A673 (cell line): ENCODE data around the gene BANK1. TPM values are rescaled to one million over a fixed set of nuclear protein-coding genes. Genes with fewer than 3 reads are reported as not detected.
A peak's percentile ranks its signal among the peaks of the same experiment; 100 is the strongest.

Source experiments
- BruUV-seq: library from RNA; stranded (reverse); fragments of 400-500 nt; replicated peaks from 2 replicates; lab custom pipeline; 2021; lab: Mats Ljungman, UMichigan
- CTCF ChIA-PET: fragments of 300-600 bp; sonication (Branson Sonifier 250); formaldehyde crosslinking; loops from one replicate; lab custom pipeline; 2022; ENCODE audit warnings: antibody characterized with exemption; lab: Charles Lee
- POLR2A ChIA-PET: fragments of 300-600 bp; sonication (Branson Sonifier 250); formaldehyde crosslinking; loops from one replicate; lab custom pipeline; 2022; ENCODE audit warnings: antibody characterized with exemption; ENCODE audit not compliant: low non-redundant PET; lab: Charles Lee
- DNase-seq: peaks from one replicate; pipeline ENCODE4 v3.0.0-alpha.2; 2015; ENCODE audit warnings: low spot score
- H3K27ac ChIP-seq: fragments of 200-600 bp; sonication (generic); 2 replicates; pipeline ENCODE4 v1.5.1; 2016; ENCODE audit warnings: mixed run types, low read depth, mild to moderate bottlenecking, mixed read lengths, antibody characterized with exemption, low read length; ENCODE audit not compliant: poor library complexity, severe bottlenecking
- H3K27me3 ChIP-seq: fragments of 200-600 bp; sonication (generic); replicated peaks from 2 replicates; pipeline ENCODE4 v1.6.1; 2017; ENCODE audit warnings: mixed run types, low read depth, mild to moderate bottlenecking, mixed read lengths, antibody characterized with exemption, low read length; ENCODE audit not compliant: insufficient read depth, poor library complexity
- H3K36me3 ChIP-seq: fragments of 200-600 bp; sonication (generic); 2 replicates; pipeline ENCODE4 v1.6.1; 2016; ENCODE audit warnings: mixed run types, mild to moderate bottlenecking, mixed read lengths, antibody characterized with exemption, low read length; ENCODE audit not compliant: insufficient read depth, poor library complexity, severe bottlenecking
- H3K4me1 ChIP-seq: fragments of 200-600 bp; sonication (generic); 2 replicates; pipeline ENCODE4 v1.6.1; 2017; ENCODE audit warnings: mixed run types, mild to moderate bottlenecking, mixed read lengths, antibody characterized with exemption, low read length; ENCODE audit not compliant: insufficient read depth, poor library complexity, severe bottlenecking
- H3K4me3 ChIP-seq: fragments of 200-600 bp; sonication (generic); 2 replicates; pipeline ENCODE4 v1.5.1; 2016; ENCODE audit warnings: low read depth, mixed run types, mild to moderate bottlenecking, mixed read lengths, low read length; ENCODE audit not compliant: poor library complexity, severe bottlenecking
- H3K9me3 ChIP-seq: fragments of 200-600 bp; sonication (generic); 2 replicates; pipeline ENCODE4 v1.6.1; 2016; ENCODE audit warnings: mixed run types, low read depth, mild to moderate bottlenecking, mixed read lengths, antibody characterized with exemption, low read length; ENCODE audit not compliant: poor library complexity, severe bottlenecking
- EZH2 ChIP-seq: fragments of 200-600 bp; sonication (generic); IDR thresholded peaks from 2 replicates; pipeline ENCODE4 v1.6.1; 2017; ENCODE audit warnings: borderline replicate concordance, low read depth, mild to moderate bottlenecking, mixed read lengths, antibody characterized with exemption, low read length; ENCODE audit not compliant: poor library complexity, severe bottlenecking
- intact Hi-C: fragments of 100-400 bp; cut with micrococcal nuclease; formaldehyde crosslinking; loops from one replicate; pipeline ENCODE4 v1.10.0; 2022; ENCODE audit not compliant: unreplicated experiment
- total RNA-seq: library from RNA; stranded (reverse); gene quantifications from 2 replicates; pipeline ENCODE4 v1.2.3, GENCODE V29; 2021
- TF ChIP-seq, protein P1 (sequence below): fragments of 300-800, 200-600 bp; sonication (generic); conservative IDR thresholded peaks from 2 replicates; pipeline ENCODE4 v1.5.1; 2017; ENCODE audit warnings: low read depth, mild to moderate bottlenecking, antibody characterized with exemption, low read length, moderate library complexity, mixed read lengths

The BANK1 gene
- total RNA-seq, 1 experiment from 2014 or later = not detected

DNA sequence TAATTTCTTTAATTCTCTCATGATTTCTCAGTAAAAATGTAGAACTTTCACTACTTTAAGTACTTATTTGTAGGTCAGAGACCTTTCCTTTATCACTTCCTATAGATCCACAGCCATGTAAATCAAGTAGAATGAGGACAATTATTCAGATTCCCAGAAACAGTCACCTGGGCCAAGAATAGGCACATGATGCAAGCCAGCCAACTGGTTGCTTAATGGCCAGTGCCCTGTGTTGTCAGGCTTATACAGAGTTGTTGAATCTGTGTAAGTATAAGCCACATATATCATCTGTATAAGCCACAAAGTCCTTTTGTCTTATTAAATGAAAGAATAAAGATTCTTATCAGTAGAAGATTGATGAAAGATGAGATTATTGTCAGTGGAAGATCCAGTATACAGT is 5.2 kb downstream of the BANK1 start:
- Histone ChIP-seq H3K9me3 (no peaks in the 10 kb centered on the region), H3K4me3 (no peak overlapping the region), H3K4me1 (no peaks in the 10 kb centered on the region), H3K27ac (no peak overlapping the region), H3K27me3 (no peaks in the 10 kb centered on the region), H3K36me3 (no peaks in the 10 kb centered on the region)
- no peak for TF ChIP-seq EZH2
- TF ChIP-seq, protein P1, sequence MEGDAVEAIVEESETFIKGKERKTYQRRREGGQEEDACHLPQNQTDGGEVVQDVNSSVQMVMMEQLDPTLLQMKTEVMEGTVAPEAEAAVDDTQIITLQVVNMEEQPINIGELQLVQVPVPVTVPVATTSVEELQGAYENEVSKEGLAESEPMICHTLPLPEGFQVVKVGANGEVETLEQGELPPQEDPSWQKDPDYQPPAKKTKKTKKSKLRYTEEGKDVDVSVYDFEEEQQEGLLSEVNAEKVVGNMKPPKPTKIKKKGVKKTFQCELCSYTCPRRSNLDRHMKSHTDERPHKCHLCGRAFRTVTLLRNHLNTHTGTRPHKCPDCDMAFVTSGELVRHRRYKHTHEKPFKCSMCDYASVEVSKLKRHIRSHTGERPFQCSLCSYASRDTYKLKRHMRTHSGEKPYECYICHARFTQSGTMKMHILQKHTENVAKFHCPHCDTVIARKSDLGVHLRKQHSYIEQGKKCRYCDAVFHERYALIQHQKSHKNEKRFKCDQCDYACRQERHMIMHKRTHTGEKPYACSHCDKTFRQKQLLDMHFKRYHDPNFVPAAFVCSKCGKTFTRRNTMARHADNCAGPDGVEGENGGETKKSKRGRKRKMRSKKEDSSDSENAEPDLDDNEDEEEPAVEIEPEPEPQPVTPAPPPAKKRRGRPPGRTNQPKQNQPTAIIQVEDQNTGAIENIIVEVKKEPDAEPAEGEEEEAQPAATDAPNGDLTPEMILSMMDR = no peak
- DNase-seq = no peak
- intact Hi-C loops = no loop called here
- CTCF ChIA-PET = no interaction called here
- POLR2A ChIA-PET = no interaction called here
- no TSS peak for BruUV-seq

DNA sequence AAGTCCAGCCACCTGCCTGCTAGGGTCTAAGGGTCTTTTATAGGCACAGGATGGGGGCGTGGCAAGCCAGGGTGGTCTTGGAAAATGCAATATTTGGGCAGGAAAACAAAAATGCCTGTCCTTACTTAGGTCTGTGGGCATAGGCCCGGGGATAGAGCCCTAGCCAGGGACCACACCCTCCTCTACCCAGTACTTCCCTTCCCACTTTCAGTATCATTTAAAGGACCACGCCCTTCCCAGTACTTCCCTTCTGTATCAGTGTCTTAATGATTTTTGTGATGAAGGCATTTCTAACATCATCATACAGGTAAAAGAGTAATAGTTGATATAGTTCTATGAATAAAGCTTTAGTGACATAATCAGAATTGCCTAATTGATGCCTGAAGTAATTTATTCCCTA is 11.4 kb downstream of the BANK1 start:
- TF ChIP-seq, protein P1 = no peak
- TF ChIP-seq EZH2 = no peak
- no TSS peak for BruUV-seq
- CTCF ChIA-PET = no interaction called here
- POLR2A ChIA-PET = no interaction called here
- Histone ChIP-seq H3K27me3 (no peaks in the 10 kb centered on the region), H3K4me1 (no peaks in the 10 kb centered on the region), H3K9me3 (no peaks in the 10 kb centered on the region), H3K36me3 (no peaks in the 10 kb centered on the region), H3K27ac (no peak overlapping the region), H3K4me3 (no peak overlapping the region)
- intact Hi-C loops = no loop called here
- no peak for DNase-seq

DNA sequence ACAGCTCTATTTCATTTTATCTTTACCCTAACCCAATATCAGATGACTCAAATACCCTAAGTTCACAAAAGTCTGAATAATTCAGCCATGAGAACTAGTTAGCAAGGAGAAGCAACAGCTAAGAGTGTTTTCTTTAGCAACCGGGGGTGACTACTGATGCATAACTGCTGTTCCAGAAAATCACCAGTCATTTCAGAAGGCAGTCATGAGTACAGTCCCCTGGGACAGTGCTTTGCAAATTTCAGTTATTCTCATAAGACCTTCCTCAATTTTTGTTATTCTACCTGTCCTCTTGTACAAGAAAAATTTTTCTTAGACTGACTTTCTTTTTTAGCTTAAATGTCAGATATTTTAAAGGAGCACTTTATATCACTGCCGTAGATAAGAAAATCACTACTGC is 16.4 kb downstream of the BANK1 start:
- Histone ChIP-seq H3K9me3 (no peaks in the 10 kb centered on the region), H3K4me3 (no peak overlapping the region), H3K36me3 (no peaks in the 10 kb centered on the region), H3K4me1 (no peaks in the 10 kb centered on the region), H3K27ac (no peak overlapping the region), H3K27me3 (no peaks in the 10 kb centered on the region)
- DNase-seq = peak; percentile 22
- ChIA-PET CTCF (no interaction called here), POLR2A (no interaction called here)
- no TSS peak for BruUV-seq
- intact Hi-C loops = no loop called here
- no peak for TF ChIP-seq EZH2
- TF ChIP-seq, protein P1 = no peak
